IMR-90 (cell line): ENCODE measurements around the gene CD2AP. TPM values are rescaled to one million over a fixed set of nuclear protein-coding genes. Genes with fewer than 3 reads are reported as not detected.

Experiments used
- ATAC-seq: fragments of 200-7000 bp; cut with Tn5 transposase; 2 replicates; pipeline ENCODE4 v1.9.1; 2020; ENCODE audit warnings: low read depth, mild to moderate bottlenecking, moderate library complexity
- BruUV-seq: library from RNA; stranded (reverse); fragments of 400-500 nt; replicated peaks from 2 replicates; lab custom pipeline; 2021; lab: Mats Ljungman, UMichigan
- CTCF ChIA-PET: fragments of 300-600 bp; formaldehyde crosslinking; extraction: SDS; loops from one replicate; lab custom pipeline; 2021; ENCODE audit warnings: antibody characterized with exemption; lab: Yijun Ruan, JAX
- POLR2A ChIA-PET: fragments of 300-600 bp; sonication (Branson Sonifier 250); formaldehyde crosslinking; loops from one replicate; lab custom pipeline; 2022; ENCODE audit warnings: antibody characterized with exemption; ENCODE audit not compliant: unreplicated experiment; lab: Charles Lee
- DNase-seq: peaks from one replicate; pipeline ENCODE4 v3.0.0; 2013
- H2AFZ ChIP-seq: replicated peaks from 2 replicates; pipeline ENCODE3; 2013; ENCODE audit warnings: low read length, mild to moderate bottlenecking; ENCODE audit not compliant: poor library complexity
- H2AK5ac ChIP-seq: 2 replicates; pipeline ENCODE4 v1.6.1; 2013; ENCODE audit warnings: low read depth, low read length, inconsistent platforms
- H2AK9ac ChIP-seq: replicated peaks from 2 replicates; pipeline ENCODE3; 2013; ENCODE audit warnings: mild to moderate bottlenecking, low read depth, low read length, moderate library complexity; ENCODE audit not compliant: poor library complexity
- H2BK120ac ChIP-seq: 2 replicates; pipeline ENCODE4 v1.6.1; 2013; ENCODE audit warnings: low read depth, low read length, inconsistent platforms
- H2BK15ac ChIP-seq: 3 replicates; pipeline ENCODE4 v1.6.1; 2013; ENCODE audit warnings: low read depth, low read length, inconsistent platforms
- H2BK20ac ChIP-seq: 2 replicates; pipeline ENCODE4 v1.6.1; 2013; ENCODE audit warnings: low read depth, mild to moderate bottlenecking, inconsistent platforms, low read length, moderate library complexity
- H2BK5ac ChIP-seq: 2 replicates; pipeline ENCODE4 v1.6.1; 2013; ENCODE audit warnings: mild to moderate bottlenecking, low read depth, low read length, inconsistent platforms; ENCODE audit not compliant: poor library complexity, severe bottlenecking
- H3K14ac ChIP-seq: replicated peaks from 2 replicates; pipeline ENCODE4 v1.6.1; 2013; ENCODE audit warnings: low read depth, low read length, inconsistent platforms
- H3K18ac ChIP-seq: 2 replicates; pipeline ENCODE4 v1.6.1; 2013; ENCODE audit warnings: low read depth, low read length, control low read depth
- H3K23ac ChIP-seq: 2 replicates; pipeline ENCODE4 v1.6.1; 2013; ENCODE audit warnings: low read depth, low read length, inconsistent platforms
- H3K27ac ChIP-seq: 2 replicates; pipeline ENCODE4 v1.5.1; 2013; ENCODE audit warnings: mild to moderate bottlenecking, control low read depth, low read length; ENCODE audit not compliant: insufficient read depth
- H3K27me3 ChIP-seq: 2 replicates; pipeline ENCODE4 v1.6.1; 2013; ENCODE audit warnings: low read length; ENCODE audit not compliant: control insufficient read depth, insufficient read depth
- H3K36me3 ChIP-seq: 2 replicates; pipeline ENCODE4 v1.6.1; 2013; ENCODE audit warnings: low read length, mixed read lengths; ENCODE audit not compliant: control insufficient read depth, insufficient read depth
- H3K4ac ChIP-seq: 2 replicates; pipeline ENCODE4 v1.6.1; 2013; ENCODE audit warnings: low read depth, low read length, inconsistent platforms
- H3K4me1 ChIP-seq: 2 replicates; pipeline ENCODE4 v1.6.1; 2013; ENCODE audit warnings: low read length, mixed read lengths; ENCODE audit not compliant: control insufficient read depth, insufficient read depth
- H3K4me2 ChIP-seq: 2 replicates; pipeline ENCODE4 v1.6.1; 2013; ENCODE audit warnings: low read depth, mild to moderate bottlenecking, control low read depth, low read length, moderate library complexity
- H3K4me3 ChIP-seq: 2 replicates; pipeline ENCODE4 v1.5.1; 2013; ENCODE audit warnings: low read depth, mild to moderate bottlenecking, control low read depth, low read length, moderate library complexity; ENCODE audit not compliant: insufficient read depth
- H3K56ac ChIP-seq: 2 replicates; pipeline ENCODE4 v1.6.1; 2013; ENCODE audit warnings: low read length, inconsistent platforms; ENCODE audit not compliant: insufficient read depth; ENCODE audit errors: extremely low read depth
- H3K79me1 ChIP-seq, 2 experiments: 2 replicates each; pipeline ENCODE4 v1.6.1; 2013; ENCODE audit warnings: low read length in 2 of 2, inconsistent platforms in 1 of 2, low read depth in 1 of 2
- H3K9ac ChIP-seq: 2 replicates; pipeline ENCODE4 v1.6.1; 2013; ENCODE audit warnings: low read depth, low read length, control low read depth
- H3K9me1 ChIP-seq: 2 replicates; pipeline ENCODE4 v1.6.1; 2013; ENCODE audit warnings: low read length, inconsistent platforms; ENCODE audit not compliant: insufficient read depth
- H3K9me3 ChIP-seq: 2 replicates; pipeline ENCODE4 v1.6.1; 2013; ENCODE audit warnings: low read length; ENCODE audit not compliant: control insufficient read depth, insufficient read depth
- H4K20me1 ChIP-seq: 2 replicates; pipeline ENCODE4 v1.6.1; 2013; ENCODE audit warnings: low read length, inconsistent platforms; ENCODE audit not compliant: insufficient read depth
- H4K5ac ChIP-seq: 2 replicates; pipeline ENCODE4 v1.6.1; 2013; ENCODE audit warnings: mild to moderate bottlenecking, low read depth, low read length, control low read depth
- H4K8ac ChIP-seq, 2 experiments: 2 replicates each; pipeline ENCODE4 v1.6.1; 2013; ENCODE audit warnings: low read depth in 2 of 2, low read length in 2 of 2, control low read depth in 1 of 2, inconsistent platforms in 1 of 2
- H4K91ac ChIP-seq: 2 replicates; pipeline ENCODE4 v1.6.1; 2013; ENCODE audit warnings: low read depth, low read length, inconsistent platforms; ENCODE audit not compliant: insufficient read depth
- BHLHE40 ChIP-seq: fragments of 150-350 bp; IDR thresholded peaks from 2 replicates; pipeline ENCODE4 v1.6.1; 2016; ENCODE audit warnings: mild to moderate bottlenecking, low read depth, low read length
- CHD1 ChIP-seq: IDR thresholded peaks from 2 replicates; pipeline ENCODE4 v1.6.1; 2012; ENCODE audit warnings: low read depth, low read length, improper control_type of control experiment
- ELK1 ChIP-seq: fragments of 150-350 bp; IDR thresholded peaks from 2 replicates; pipeline ENCODE4 v1.6.1; 2016; ENCODE audit warnings: low read depth, mild to moderate bottlenecking, low read length, moderate library complexity, borderline replicate concordance
- FOS ChIP-seq: fragments of 150-350 bp; IDR thresholded peaks from 2 replicates; pipeline ENCODE4 v1.6.1; 2016; ENCODE audit warnings: low read depth, low read length
- MAFK ChIP-seq: IDR thresholded peaks from 2 replicates; pipeline ENCODE4 v1.6.1; 2012; ENCODE audit warnings: low read depth, low read length, improper control_type of control experiment
- MAZ ChIP-seq: IDR thresholded peaks from 2 replicates; pipeline ENCODE4 v1.6.1; 2012; ENCODE audit warnings: low read depth, mild to moderate bottlenecking, low read length, improper control_type of control experiment, moderate library complexity, borderline replicate concordance
- MXI1 ChIP-seq: IDR thresholded peaks from 2 replicates; pipeline ENCODE4 v1.6.1; 2012; ENCODE audit warnings: low read depth, mild to moderate bottlenecking, low read length, moderate library complexity, borderline replicate concordance
- NFE2L2 ChIP-seq: fragments of 150-350 bp; IDR thresholded peaks from 2 replicates; pipeline ENCODE4 v1.6.1; 2016; ENCODE audit warnings: low read depth, mild to moderate bottlenecking, low read length
- POLR2A ChIP-seq: IDR thresholded peaks from 2 replicates; pipeline ENCODE4 v1.6.1; 2012; ENCODE audit warnings: mild to moderate bottlenecking, low read depth, low read length
- RCOR1 ChIP-seq: IDR thresholded peaks from 2 replicates; pipeline ENCODE4 v1.6.1; 2012; ENCODE audit warnings: mild to moderate bottlenecking, low read length, improper control_type of control experiment; ENCODE audit not compliant: insufficient replicate concordance
- RFX5 ChIP-seq: IDR thresholded peaks from 2 replicates; pipeline ENCODE4 v1.8.0; 2012; ENCODE audit warnings: low read depth, mild to moderate bottlenecking, low read length, moderate library complexity
- SMC3 ChIP-seq: fragments of 150-350 bp; IDR thresholded peaks from 2 replicates; pipeline ENCODE4 v1.6.1; 2016; ENCODE audit warnings: low read depth, mild to moderate bottlenecking, antibody characterized with exemption, low read length, moderate library complexity
- WGBS, 2 experiments: methylation state at CpG; one replicate each; pipeline versions ENCODE4 v1.1.5 to v1.1.7; 2013; ENCODE audit warnings: missing lambda C conversion rate in 2 of 2; ENCODE audit not compliant: insufficient read length in 1 of 2; ENCODE audit errors: extremely low coverage in 2 of 2; 5-methylcytosine and 5-hydroxymethylcytosine counted together
- dilution Hi-C: fragments of 300-500 bp; cut with HindIII; formaldehyde crosslinking; loops from one replicate; pipeline ENCODE4 v1.14.3; 2018; ENCODE audit warnings: low sequenced_read_pairs; ENCODE audit not compliant: unreplicated experiment
- in situ Hi-C: fragments of 300-500 bp; cut with MboI; formaldehyde crosslinking; loops from 3 replicates; pipeline ENCODE4 v1.14.3; 2019; ENCODE audit warnings: low sequenced_read_pairs, inconsistent platforms, mixed read lengths
- intact Hi-C: fragments of 100-400 bp; cut with micrococcal nuclease; formaldehyde crosslinking; loops from 2 replicates; pipeline ENCODE4 v1.10.0; 2022
- polyA plus RNA-seq, 3 experiments: library from polyadenylated mRNA; depleted of rRNA; stranded (reverse); fragments of >200 nt; gene quantifications; 2 replicates each; pipeline ENCODE4 v1.2.3, GENCODE V29; 2012; ENCODE audit warnings: low replicate concordance in 1 of 3
- total RNA-seq: library from RNA; depleted of rRNA; stranded (reverse); fragments of >200 nt; gene quantifications from 2 replicates; pipeline ENCODE4 v1.2.3, GENCODE V29; 2012
- TF ChIP-seq, protein P1 (sequence below): fragments of 150-350 bp; IDR thresholded peaks from 2 replicates; pipeline ENCODE4 v1.6.1; 2017; ENCODE audit warnings: mild to moderate bottlenecking, antibody characterized with exemption, low read length, low read depth

CD2AP gene
- total and polyA plus RNA-seq, 2 of the 4 experiments (the other 2 are of a cell fraction) = 5.3 to 7.5 TPM

DNA sequence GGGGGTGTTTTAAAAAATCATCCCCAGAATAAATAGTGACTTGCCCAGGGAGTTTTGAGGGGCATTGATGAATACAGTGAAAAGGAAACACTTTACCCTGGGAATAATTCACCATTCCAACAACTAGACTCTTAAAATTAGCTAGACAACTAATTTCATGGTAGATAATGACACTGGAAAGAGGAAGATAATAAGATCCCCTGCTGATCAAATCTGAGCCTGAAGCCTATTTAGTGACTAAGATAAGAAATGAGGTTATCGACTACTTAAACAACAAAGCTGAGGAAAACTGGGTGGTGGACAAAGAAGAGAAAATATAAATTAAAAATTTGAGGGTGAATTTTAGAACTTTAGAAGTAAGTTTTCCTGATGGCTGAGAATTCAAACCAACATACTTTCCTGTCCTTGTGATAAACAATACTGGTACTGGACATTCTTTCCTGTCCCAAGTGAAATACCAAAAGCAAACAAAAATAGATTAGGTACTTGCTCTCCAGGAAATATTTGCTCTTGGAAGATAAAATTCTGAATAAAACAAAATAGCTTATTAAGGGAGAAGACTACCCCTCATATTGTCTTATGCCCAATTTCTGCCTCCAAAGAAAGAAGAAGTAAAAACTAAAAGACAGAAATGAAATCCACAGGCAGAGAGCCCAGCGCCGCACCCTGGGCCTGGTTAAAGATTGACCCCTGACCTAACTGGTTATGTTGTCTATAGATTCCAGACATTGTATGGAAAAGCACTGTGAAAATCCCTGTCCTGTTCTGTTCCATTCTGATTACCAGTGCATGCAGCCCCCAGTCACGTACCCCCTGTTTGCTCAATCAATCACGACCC, 156.8 kb downstream of the CD2AP start (continued):
- no peak for TF ChIP-seq SMC3

- Histone ChIP-seq H3K4me3 (no peak overlapping the region), H3K14ac (no peak overlapping the region), H4K8ac (no peak overlapping the region), H3K4me1 (no peaks in the 10 kb centered on the region), H2BK5ac (no peak overlapping the region), H3K9ac (no peak overlapping the region), H3K4me2 (no peak overlapping the region), H3K36me3 (no peaks in the 10 kb centered on the region), H2BK120ac (no peak overlapping the region), H3K9me3 (no peaks in the 10 kb centered on the region), H3K18ac (no peak overlapping the region), H4K5ac (no peak overlapping the region), H3K27ac (no peak overlapping the region), H3K23ac (no peak overlapping the region), H2BK20ac (no peak overlapping the region), H2AFZ (no peak overlapping the region), H4K91ac (no peak overlapping the region), H3K4ac (no peak overlapping the region), H3K79me1 (no peaks in the 10 kb centered on the region), H2BK15ac (no peak overlapping the region), H3K9me1 (no peaks in the 10 kb centered on the region), H2AK5ac (no peak overlapping the region), H3K27me3 (no peaks in the 10 kb centered on the region), H4K20me1 (no peaks in the 10 kb centered on the region), H2AK9ac (no peak overlapping the region), H3K56ac (no peak overlapping the region)
- intact Hi-C loops = no loop called here
- no CpG with 5 or more reads among the region's 4 CpGs for WGBS, 2 experiments
- ATAC-seq = no peak
- POLR2A ChIA-PET = no interaction called here
- BruUV-seq = no TSS peak
- dilution Hi-C loops = no loop called here
- in situ Hi-C loops = no loop called here
- DNase-seq = no peak
- CTCF ChIA-PET = interaction anchor here (1.4 kb wide), 1 partner anchor 15 kb away, joined by 3 read pairs; no protein-coding TSS in a partner anchor
- no peak for TF ChIP-seq SMC3
- no peak for TF ChIP-seq ELK1
- TF ChIP-seq POLR2A = no peak
- TF ChIP-seq, protein P1, sequence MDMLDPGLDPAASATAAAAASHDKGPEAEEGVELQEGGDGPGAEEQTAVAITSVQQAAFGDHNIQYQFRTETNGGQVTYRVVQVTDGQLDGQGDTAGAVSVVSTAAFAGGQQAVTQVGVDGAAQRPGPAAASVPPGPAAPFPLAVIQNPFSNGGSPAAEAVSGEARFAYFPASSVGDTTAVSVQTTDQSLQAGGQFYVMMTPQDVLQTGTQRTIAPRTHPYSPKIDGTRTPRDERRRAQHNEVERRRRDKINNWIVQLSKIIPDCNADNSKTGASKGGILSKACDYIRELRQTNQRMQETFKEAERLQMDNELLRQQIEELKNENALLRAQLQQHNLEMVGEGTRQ = no peak
- no peak for TF ChIP-seq MXI1
- TF ChIP-seq BHLHE40 = no peak
- TF ChIP-seq MAFK = no peak
- TF ChIP-seq CHD1 = no peak
- TF ChIP-seq FOS = no peak
- no peak for TF ChIP-seq RFX5
- TF ChIP-seq NFE2L2 = no peak
- TF ChIP-seq RCOR1 = no peak
- TF ChIP-seq MAZ = no peak
Measured at GRCh38 chr6:47646689-47647088, 169.1 kb downstream of the CD2AP start.
